BJ (cell line): ENCODE results near the gene FRMPD1. TPM values are rescaled to one million over a fixed set of nuclear protein-coding genes. Genes with fewer than 3 reads are reported as not detected.

Source experiments
- CTCF ChIA-PET: fragments of 350-600 bp; formaldehyde crosslinking; extraction: SDS; loops from one replicate; lab custom pipeline; 2021; ENCODE audit warnings: antibody characterized with exemption, inconsistent platforms; lab: Yijun Ruan, JAX
- POLR2A ChIA-PET: fragments of 300-600 bp; sonication (Branson Sonifier 250); formaldehyde crosslinking; extraction: SDS; loops from one replicate; lab custom pipeline; 2021; ENCODE audit warnings: antibody characterized with exemption; lab: Charles Lee
- DNase-seq: peaks from one replicate; pipeline ENCODE4 v3.0.0-alpha.2; 2011; ENCODE audit warnings: low read depth
- H3K27me3 ChIP-seq: 2 replicates; pipeline ENCODE4 v1.6.0; 2011; ENCODE audit warnings: low read length; ENCODE audit not compliant: control insufficient read depth, insufficient read depth
- H3K36me3 ChIP-seq: 2 replicates; pipeline ENCODE4 v1.5.1; 2011; ENCODE audit warnings: low read length; ENCODE audit not compliant: control insufficient read depth, insufficient read depth
- H3K4me3 ChIP-seq: 2 replicates; pipeline ENCODE4 v1.5.1; 2011; ENCODE audit warnings: low read depth, mild to moderate bottlenecking, control low read depth, low read length
- CTCF ChIP-seq: IDR thresholded peaks from 2 replicates; pipeline ENCODE4 v1.5.1; 2011; ENCODE audit warnings: low read depth, mild to moderate bottlenecking, control low read depth, inconsistent platforms, low read length, moderate library complexity; ENCODE audit not compliant: insufficient read depth
- polyA plus RNA-seq: library from polyadenylated mRNA; depleted of rRNA; stranded (reverse); fragments of >200 nt; gene quantifications from 2 replicates; pipeline ENCODE4 v1.2.3, GENCODE V29; 2011

FRMPD1 gene
- polyA plus RNA-seq, 1 experiment: not detected

GRCh38 chr9:37700900-37701299 lies 50.1 kb downstream of the FRMPD1 start:
- CTCF ChIA-PET: interaction anchor here (1.0 to 1.3 kb wide), 2 partner anchors 7 to 15 kb away, joined by 3 read pairs; no protein-coding TSS in a partner anchor
- TF ChIP-seq CTCF: no peak
- Histone ChIP-seq H3K36me3 (no peaks in the 10 kb centered on the region), H3K27me3 (no peaks in the 10 kb centered on the region; the same call in 1 of the 2 replicates), H3K4me3 (no peak overlapping the region)
- no peak for DNase-seq
- POLR2A ChIA-PET: no interaction called here

- H3K4me3 ChIP-seq: no peak overlapping the region
- CTCF ChIA-PET: interaction anchor here (0.6 kb wide), 2 partner anchors 73 to 574 kb away, joined by 3 to 4 read pairs; no protein-coding TSS in a partner anchor
- no peaks in the 10 kb centered on the region for H3K36me3 ChIP-seq
- no peak for DNase-seq
- peaks cover 4% of the 10 kb centered on the region for H3K27me3 ChIP-seq
- POLR2A ChIA-PET: no interaction called here
- no peak for TF ChIP-seq CTCF
These were observed 55.0 kb downstream of the FRMPD1 start for GRCh38 chr9:37705787-37706186.

- no peak for TF ChIP-seq CTCF
- no peak for DNase-seq
- Histone ChIP-seq H3K36me3 (no peaks in the 10 kb centered on the region), H3K27me3 (peaks cover 4% of the 10 kb centered on the region), H3K4me3 (no peak overlapping the region)
- ChIA-PET CTCF (interaction anchor here (0.6 kb wide), 2 partner anchors 74 to 573 kb away, joined by 3 to 4 read pairs; no protein-coding TSS in a partner anchor), POLR2A (no interaction called here)
These were observed 55.5 kb downstream of the FRMPD1 start for GRCh38 chr9:37706290-37706689.

- Histone ChIP-seq H3K27me3 (peaks cover 4% of the 10 kb centered on the region), H3K36me3 (no peaks in the 10 kb centered on the region), H3K4me3 (no peak overlapping the region)
- no peak for TF ChIP-seq CTCF
- ChIA-PET POLR2A (no interaction called here), CTCF (no interaction called here)
- no peak for DNase-seq
These were observed 57.0 kb downstream of the FRMPD1 start for GRCh38 chr9:37707748-37708147.

GRCh38 chr9:37710046-37710445 lies 59.3 kb downstream of the FRMPD1 start:
- ChIA-PET POLR2A (no interaction called here), CTCF (no interaction called here)
- H3K4me3 ChIP-seq: no peak overlapping the region
- TF ChIP-seq CTCF: no peak
- peaks cover 4% of the 10 kb centered on the region for H3K27me3 ChIP-seq
- H3K36me3 ChIP-seq: no peaks in the 10 kb centered on the region
- no peak for DNase-seq
